Measurements from ENCODE around the gene TALDO1.

GRCh38 chr11:706957-707816, 40.1 kb upstream of the TALDO1 start:
- no peak for TF ChIP-seq FOXM1 (IDR thresholded peaks at IDR 0.05; ENCODE audit: borderline replicate concordance)
- no peak for TF ChIP-seq TARDBP (IDR thresholded peaks at IDR 0.05)
- TF ChIP-seq SP1 (IDR thresholded peaks at IDR 0.05), result no peak
- no peak for TF ChIP-seq FOXA1 (IDR thresholded peaks at IDR 0.05)
- no peak for TF ChIP-seq CTBP1 (IDR thresholded peaks at IDR 0.05; ENCODE audit: borderline replicate concordance)
